ENCODE data around the gene CLHC1. TPM values are rescaled to one million over a fixed set of nuclear protein-coding genes. Genes with fewer than 3 reads are reported as not detected.
A peak's percentile ranks its signal among the peaks of the same experiment; 100 is the strongest.

Gene CLHC1
- total and polyA plus RNA-seq, 2 of the 8 experiments (the other 6 are each of a cell fraction or from before 2014, with no cell fraction given), result 2.6 to 10.8 TPM

DNA sequence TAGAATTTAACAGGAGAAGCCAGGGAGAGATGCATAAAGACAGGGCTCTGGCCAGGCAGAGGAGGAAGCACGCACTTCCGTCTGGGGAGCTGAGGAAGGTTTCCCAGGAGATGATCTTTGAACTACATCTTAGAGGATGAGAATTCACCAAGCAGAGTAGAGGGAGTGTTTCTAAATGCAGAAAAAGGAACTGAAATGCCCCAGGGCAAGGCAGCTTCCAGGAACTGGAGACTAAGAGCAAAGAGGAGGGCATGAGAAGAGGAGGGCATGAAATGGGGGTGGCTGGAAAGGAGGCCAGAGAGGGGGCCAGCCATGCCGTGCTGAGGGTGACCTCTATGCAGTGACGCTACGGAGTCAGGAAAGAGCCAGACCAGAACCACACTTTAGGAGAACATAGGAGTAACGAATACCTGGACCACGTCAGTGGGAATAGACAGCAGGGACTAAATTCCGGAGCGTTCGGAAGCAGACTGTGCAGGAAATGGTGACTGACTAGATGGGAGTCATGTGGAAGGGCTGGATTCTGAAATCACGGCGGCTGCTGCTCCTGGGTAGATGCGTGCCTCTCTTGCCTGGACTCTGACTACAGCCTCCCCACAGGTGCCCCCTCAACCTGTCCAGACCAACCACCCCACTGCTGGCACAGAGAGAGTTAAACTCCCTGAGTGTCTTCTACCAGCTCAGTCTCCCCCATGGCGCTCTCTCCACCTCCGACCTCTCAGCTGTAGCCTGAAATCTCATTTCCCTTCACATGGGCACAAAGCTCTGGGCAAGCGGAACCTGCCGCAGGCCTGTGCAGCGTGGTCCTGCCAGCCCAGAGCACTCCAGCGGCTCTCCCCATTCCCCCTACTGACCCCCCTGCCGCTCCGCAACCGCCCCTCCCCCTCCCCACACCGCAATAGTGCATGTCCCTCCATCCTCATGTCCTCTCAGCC, 94.8 kb downstream of the CLHC1 start:
- ChIA-PET CTCF (ENCODE audit: partially characterized antibody) (interaction anchor here (0.6 to 3.6 kb wide), 7 partner anchors 13 to 89 kb away, joined by 3 to 18 read pairs (median 3); no protein-coding TSS in a partner anchor), POLR2A (ENCODE audit: partially characterized antibody) (interaction anchor here (0.6 to 2.6 kb wide), 2 partner anchors 36 to 88 kb away, joined by 3 to 10 read pairs; no protein-coding TSS in a partner anchor)
- Histone ChIP-seq H3K4me2 (ENCODE audit: insufficient read depth in 1 of 2, low read depth in 2 of 2, low read length in 2 of 2) (0 out of 4 replicates have a peak overlapping the region, but pooled peaks of 1 of the 2 experiments have one; percentile 13), H3K23ac (ENCODE audit: insufficient read length) (no peak overlapping the region), H3K23me2 (ENCODE audit: low read depth, low read length) (peaks cover 2% of the 10 kb centered on the region), H4K20me1 (replicated peaks in 1 of 2; ENCODE audit: control insufficient read depth in 1 of 2, insufficient read depth in 2 of 2, low read length in 2 of 2) (no peaks in the 10 kb centered on the region), H3K4me3 (ENCODE audit: extremely low read depth in 1 of 4, insufficient read depth in 2 of 4, low read depth in 3 of 4, low read length in 4 of 4) (no peak overlapping the region), H3K79me1 (ENCODE audit: low read depth, low read length) (no peaks in the 10 kb centered on the region), H2BK12ac (ENCODE audit: low read depth, low read length) (peak overlapping the region; percentile 91; the same call in 1 of the 2 replicates), H3K14ac (ENCODE audit: insufficient read length) (no peak overlapping the region), H3K18ac (ENCODE audit: extremely low read depth, low read length) (no peak overlapping the region), H2BK5ac (ENCODE audit: low read depth, low read length) (peak overlapping the region; percentile 7; the same call in 1 of the 2 replicates), H3K27ac (ENCODE audit: low read depth, low read length) (no peak overlapping the region), H3K4me1 (replicated peaks in 1 of 4; ENCODE audit: control insufficient read depth in 3 of 4, insufficient read depth in 4 of 4, low read length in 3 of 4) (peaks cover 12 to 27% (median 24%) of the 10 kb centered on the region in 4 experiments), H3K9me3 (ENCODE audit: insufficient read depth in 2 of 2, low read depth in 1 of 2, low read length in 1 of 2) (no peaks in the 10 kb centered on the region), H3K79me2 (ENCODE audit: control insufficient read depth in 1 of 2, insufficient read depth in 2 of 2, low read length in 2 of 2) (no peaks in the 10 kb centered on the region), H2BK15ac (ENCODE audit: low read length) (peak overlapping the region; percentile 78), H2AK5ac (ENCODE audit: low read depth, low read length) (0 out of 2 replicates have a peak overlapping the region, but pooled peaks have one; percentile 15), H3K4ac (replicated peaks; ENCODE audit: insufficient read length, low read depth, low read length) (no peak overlapping the region), H4K8ac (ENCODE audit: extremely low read depth, insufficient read depth, low read length) (peak overlapping the region; percentile 65; the same call in 1 of the 2 replicates), H2BK20ac (ENCODE audit: low read length) (peak overlapping the region; percentile 91), H3K27me3 (replicated peaks in 1 of 4; ENCODE audit: control insufficient read depth in 3 of 4, extremely low read depth in 1 of 4, insufficient read depth in 3 of 4, low read length in 3 of 4) (no peaks in the 10 kb centered on the region), H2BK120ac (replicated peaks; ENCODE audit: low read depth, low read length) (no peak overlapping the region), H4K5ac (ENCODE audit: insufficient read length, low read depth, low read length) (no peak overlapping the region), H2AFZ (ENCODE audit: low read length) (peak overlapping the region; percentile 59; the same call in 1 of the 2 replicates), H4K91ac (replicated peaks; ENCODE audit: insufficient read length, low read length) (peak overlapping the region; percentile 76), H3K36me3 (ENCODE audit: control insufficient read depth in 2 of 4, insufficient read depth in 4 of 4, low read length in 3 of 4) (no peaks in the 10 kb centered on the region), H3K56ac (replicated peaks; ENCODE audit: insufficient read length, low read depth, low read length) (no peak overlapping the region), H3K9ac (replicated peaks in 1 of 4; ENCODE audit: extremely low read depth in 1 of 4, low read depth in 3 of 4, low read length in 3 of 4) (no peak overlapping the region)
- WGBS, 2 experiments (ENCODE audit: extremely low coverage in 1 of 2, insufficient coverage in 1 of 2, insufficient read length in 1 of 2, insufficient replicate concordance in 2 of 2, low coverage in 1 of 2, low lambda C conversion rate in 2 of 2, missing lambda C conversion rate in 1 of 2), result 81% methylated on average over 19 of the region's 23 CpGs; no CpG with 5 or more reads in 1 of the 2 experiments
- FAIRE-seq, result no peak
- DNase-seq (ENCODE audit: low read depth in 1 of 2, low spot score in 2 of 2), result no peak
- TF ChIP-seq SAP30 (IDR thresholded peaks at IDR 0.05; ENCODE audit: insufficient read depth, insufficient replicate concordance, low read length), result no peak
- no peak for TF ChIP-seq RXRA (IDR thresholded peaks at IDR 0.05; ENCODE audit: insufficient read depth, low read depth, low read length)
- TF ChIP-seq ZNF274 (IDR thresholded peaks at IDR 0.05; ENCODE audit: borderline replicate concordance, extremely low read depth, low read length), result no peak
- TF ChIP-seq, protein P1, sequence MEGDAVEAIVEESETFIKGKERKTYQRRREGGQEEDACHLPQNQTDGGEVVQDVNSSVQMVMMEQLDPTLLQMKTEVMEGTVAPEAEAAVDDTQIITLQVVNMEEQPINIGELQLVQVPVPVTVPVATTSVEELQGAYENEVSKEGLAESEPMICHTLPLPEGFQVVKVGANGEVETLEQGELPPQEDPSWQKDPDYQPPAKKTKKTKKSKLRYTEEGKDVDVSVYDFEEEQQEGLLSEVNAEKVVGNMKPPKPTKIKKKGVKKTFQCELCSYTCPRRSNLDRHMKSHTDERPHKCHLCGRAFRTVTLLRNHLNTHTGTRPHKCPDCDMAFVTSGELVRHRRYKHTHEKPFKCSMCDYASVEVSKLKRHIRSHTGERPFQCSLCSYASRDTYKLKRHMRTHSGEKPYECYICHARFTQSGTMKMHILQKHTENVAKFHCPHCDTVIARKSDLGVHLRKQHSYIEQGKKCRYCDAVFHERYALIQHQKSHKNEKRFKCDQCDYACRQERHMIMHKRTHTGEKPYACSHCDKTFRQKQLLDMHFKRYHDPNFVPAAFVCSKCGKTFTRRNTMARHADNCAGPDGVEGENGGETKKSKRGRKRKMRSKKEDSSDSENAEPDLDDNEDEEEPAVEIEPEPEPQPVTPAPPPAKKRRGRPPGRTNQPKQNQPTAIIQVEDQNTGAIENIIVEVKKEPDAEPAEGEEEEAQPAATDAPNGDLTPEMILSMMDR (IDR thresholded peaks at IDR 0.05; ENCODE audit: control extremely low read depth in 1 of 3, insufficient read depth in 1 of 3, low read depth in 1 of 3, low read length in 3 of 3), result no peak
- TF ChIP-seq RBBP5 (IDR thresholded peaks at IDR 0.05; ENCODE audit: borderline replicate concordance, low read depth, low read length), result no peak
- no peak for TF ChIP-seq CREB1 (IDR thresholded peaks at IDR 0.05)
- no peak for TF ChIP-seq BCL11A (IDR thresholded peaks at IDR 0.05; ENCODE audit: low read depth in 2 of 2, low read length in 2 of 2)
